ENCODE results near the gene RNF212.

Gene RNF212

DNA sequence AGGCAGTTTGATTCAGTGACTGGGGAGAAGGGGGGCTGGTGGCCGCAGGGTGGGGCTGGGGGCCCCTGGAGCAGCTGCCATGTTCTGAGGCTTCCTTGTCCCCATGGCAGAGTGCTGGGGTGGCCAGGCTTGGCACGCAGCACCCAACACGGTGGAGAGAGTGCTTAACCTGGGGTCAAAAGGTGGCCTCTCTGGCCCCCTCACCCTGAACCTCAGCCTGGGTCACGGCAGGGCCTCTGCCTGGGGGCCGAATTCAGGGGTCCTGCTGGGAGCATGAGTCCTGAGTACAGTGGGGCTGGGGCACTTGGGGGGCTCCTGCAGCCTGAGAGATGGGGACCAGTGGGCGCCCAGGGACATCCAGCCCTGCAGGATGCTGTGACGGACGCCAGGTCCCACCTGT lies 82.0 kb downstream of the RNF212 start:
- DNase-seq, result no peak

DNA sequence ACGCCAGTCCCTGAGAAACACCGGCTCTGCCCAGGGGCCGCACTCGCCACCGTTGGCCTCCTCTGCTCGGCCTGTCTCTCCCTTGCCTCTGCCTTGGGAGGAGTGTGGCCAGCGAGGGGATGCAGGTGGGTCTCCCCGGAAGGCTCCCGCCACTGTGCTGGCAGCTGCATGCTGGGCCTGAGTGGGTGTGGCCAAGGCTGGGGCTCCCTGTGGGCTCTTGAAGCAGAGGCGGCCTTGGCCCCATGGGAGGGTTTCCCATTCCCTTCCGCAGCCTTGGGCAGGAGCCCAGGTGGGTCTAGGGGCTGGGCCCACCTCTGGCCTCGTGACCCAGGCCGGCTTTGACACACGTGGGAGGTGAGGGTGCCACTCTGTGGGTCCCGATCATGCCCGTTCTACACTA lies 82.8 kb downstream of the RNF212 start:
- DNase-seq, result no peak

GRCh38 chr4:1030031-1030430 lies 83.3 kb downstream of the RNF212 start:
- DNase-seq, result no peak

DNA sequence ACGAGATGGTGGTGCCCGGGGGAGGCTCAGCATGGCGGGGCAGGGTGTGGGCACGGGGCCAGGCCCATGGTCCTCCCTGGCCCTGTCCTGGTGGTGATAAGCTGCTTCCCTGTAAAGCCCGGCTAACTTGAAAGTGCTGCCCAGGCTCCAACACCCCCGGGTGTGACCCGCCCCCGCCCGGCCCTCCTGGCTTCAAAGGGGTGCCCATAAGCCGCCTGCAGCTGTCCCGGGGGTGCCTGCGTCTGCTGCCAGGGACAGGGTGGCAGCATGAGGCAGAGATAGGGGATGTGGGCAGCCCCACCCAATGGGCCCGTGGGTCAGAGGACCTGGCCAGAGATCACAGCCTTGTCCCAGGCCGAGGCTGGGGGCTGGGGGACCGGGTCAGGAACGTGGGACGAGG lies 83.8 kb downstream of the RNF212 start:
- no peak for DNase-seq

DNA sequence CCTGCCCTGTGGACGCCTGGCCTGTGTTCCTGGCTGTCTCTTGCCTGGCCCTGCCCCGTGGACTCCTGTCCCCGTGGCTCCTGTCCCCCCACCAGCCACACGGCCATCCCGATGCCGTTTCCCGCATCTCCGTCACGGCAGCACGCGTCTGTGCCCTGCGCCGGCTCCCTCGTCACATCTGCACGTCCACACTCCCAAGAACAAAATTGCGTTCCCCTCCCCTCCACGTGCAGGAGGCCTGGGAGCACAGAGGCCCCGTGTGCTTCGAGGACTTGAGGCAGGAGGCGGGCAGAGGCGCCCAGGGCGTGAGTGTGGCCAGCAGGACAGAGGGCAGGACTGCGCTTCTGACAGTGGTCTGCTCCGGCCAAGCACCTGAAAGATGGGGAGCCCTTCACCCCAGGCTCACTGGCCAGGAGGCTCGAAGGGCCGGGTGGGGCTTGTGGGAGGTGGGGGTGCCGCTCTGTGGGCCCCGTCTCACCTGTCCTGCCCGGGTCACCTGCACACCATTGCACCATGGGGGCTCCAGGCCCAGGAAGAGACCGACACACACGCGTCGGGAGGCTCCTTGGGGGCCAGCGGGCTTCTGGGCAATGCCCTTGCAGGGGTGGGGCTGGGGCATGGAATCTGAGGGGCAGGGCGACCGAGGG lies 84.7 kb downstream of the RNF212 start:
- no peak for DNase-seq

GRCh38 chr4:1027915-1028238 lies 85.5 kb downstream of the RNF212 start:
- DNase-seq, result no peak

DNA sequence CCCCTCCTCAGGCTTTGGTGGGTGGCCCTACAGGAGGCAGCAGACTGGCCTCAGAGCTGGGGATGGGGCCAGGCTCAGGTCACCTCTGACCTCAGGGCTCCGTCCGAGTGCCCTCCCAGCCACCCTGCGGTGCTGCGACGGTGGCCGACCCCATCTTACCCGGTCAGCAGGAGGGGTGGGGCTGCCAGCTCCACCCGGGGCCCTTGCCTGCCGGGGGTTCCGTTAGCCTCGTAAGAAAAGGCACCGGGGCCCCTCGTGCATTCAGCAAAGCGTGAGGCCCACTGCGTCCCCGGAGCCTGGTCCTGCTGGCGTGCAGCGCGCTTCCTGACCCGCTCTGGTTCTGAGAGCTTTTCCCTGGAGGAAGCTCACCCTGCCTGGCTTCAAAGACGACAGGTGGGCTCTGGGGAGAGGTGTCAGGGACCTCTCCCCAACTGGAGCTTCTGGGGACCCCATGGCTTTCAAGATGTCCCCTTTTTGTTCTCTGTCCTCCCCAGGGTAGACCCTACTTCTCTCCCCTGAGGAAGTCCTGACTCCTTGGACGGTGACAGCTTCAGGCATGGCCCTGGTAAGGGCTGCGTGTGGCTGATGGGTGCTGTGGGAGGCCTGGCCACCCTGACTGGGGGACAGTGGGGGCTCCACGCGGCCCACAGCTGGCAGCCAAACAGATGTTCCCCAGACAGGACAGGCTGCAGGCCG lies 86.0 kb downstream of the RNF212 start:
- no peak for DNase-seq

GRCh38 chr4:1026115-1026514 lies 87.2 kb downstream of the RNF212 start:
- DNase-seq, result no peak

DNA sequence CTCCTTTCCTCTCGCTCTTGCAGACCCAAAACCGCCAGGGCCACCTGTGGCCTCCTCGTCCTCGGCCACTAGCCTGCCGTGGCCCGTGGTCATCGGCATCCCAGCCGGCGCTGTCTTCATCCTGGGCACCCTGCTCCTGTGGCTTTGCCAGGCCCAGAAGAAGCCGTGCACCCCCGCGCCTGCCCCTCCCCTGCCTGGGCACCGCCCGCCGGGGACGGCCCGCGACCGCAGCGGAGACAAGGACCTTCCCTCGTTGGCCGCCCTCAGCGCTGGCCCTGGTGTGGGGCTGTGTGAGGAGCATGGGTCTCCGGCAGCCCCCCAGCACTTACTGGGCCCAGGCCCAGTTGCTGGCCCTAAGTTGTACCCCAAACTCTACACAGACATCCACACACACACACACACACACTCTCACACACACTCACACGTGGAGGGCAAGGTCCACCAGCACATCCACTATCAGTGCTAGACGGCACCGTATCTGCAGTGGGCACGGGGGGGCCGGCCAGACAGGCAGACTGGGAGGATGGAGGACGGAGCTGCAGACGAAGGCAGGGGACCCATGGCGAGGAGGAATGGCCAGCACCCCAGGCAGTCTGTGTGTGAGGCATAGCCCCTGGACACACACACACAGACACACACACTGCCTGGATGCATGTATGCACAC lies 88.3 kb downstream of the RNF212 start:
- no peak for DNase-seq

GRCh38 chr4:1023895-1024740 lies 89.2 kb downstream of the RNF212 start:
- DNase-seq, result no peak

GRCh38 chr4:1023075-1023640 lies 90.2 kb downstream of the RNF212 start:
- DNase-seq, result no peak

- DNase-seq, result no peak
These were observed 90.7 kb downstream of the RNF212 start for GRCh38 chr4:1022739-1023066.

DNA sequence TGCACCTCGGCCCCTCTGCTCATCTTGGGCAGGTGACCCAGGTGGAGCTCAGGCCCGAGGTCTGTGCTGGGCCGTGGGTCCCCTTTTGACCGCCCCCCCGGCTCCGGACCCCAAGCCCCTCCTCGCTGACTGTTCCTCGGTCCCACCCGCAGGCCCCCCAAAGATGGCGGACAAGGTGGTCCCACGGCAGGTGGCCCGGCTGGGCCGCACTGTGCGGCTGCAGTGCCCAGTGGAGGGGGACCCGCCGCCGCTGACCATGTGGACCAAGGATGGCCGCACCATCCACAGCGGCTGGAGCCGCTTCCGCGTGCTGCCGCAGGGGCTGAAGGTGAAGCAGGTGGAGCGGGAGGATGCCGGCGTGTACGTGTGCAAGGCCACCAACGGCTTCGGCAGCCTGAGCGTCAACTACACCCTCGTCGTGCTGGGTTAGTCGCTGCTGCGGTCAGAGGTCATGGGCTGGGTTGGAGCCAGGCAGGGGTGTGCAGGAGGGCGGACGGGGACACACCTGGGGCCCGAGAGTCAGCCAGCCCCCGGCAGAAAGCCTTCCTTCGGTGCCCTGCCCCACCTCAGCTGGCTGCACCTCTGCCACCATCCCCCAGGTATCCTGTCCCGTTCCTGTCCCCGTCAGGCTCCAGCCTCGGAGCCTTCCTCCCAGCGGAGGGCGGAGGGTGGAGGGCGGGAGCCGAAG lies 91.2 kb downstream of the RNF212 start:
- no peak for DNase-seq

Measured in MV-4-11 (cell line).